Loucy (cell line): ENCODE measurements around the gene EMC1.

Source experiments
- H2AFZ ChIP-seq: fragments of 200-600 bp; sonication (generic); 2 replicates; pipeline ENCODE4 v1.6.0; 2016; ENCODE audit warnings: antibody characterized with exemption, mild to moderate bottlenecking, low read length, moderate library complexity
- H3F3A ChIP-seq: fragments of 200-600 bp; 2 replicates; pipeline ENCODE4 v1.6.0; 2016; ENCODE audit warnings: antibody characterized with exemption, low read depth, mild to moderate bottlenecking
- H3K27me3 ChIP-seq: fragments of 200-600 bp; sonication (generic); 2 replicates; pipeline ENCODE4 v1.6.1; 2014; ENCODE audit warnings: low read length, mild to moderate bottlenecking; ENCODE audit not compliant: insufficient read depth, poor library complexity, severe bottlenecking
- H3K36me3 ChIP-seq: fragments of 200-600 bp; sonication (generic); 2 replicates; pipeline ENCODE4 v1.6.1; 2016; ENCODE audit warnings: low read length; ENCODE audit not compliant: insufficient read depth
- H3K4me1 ChIP-seq: fragments of 200-600 bp; sonication (generic); 2 replicates; pipeline ENCODE4 v1.5.1; 2014; ENCODE audit warnings: low read length, mild to moderate bottlenecking; ENCODE audit not compliant: insufficient read depth, poor library complexity, severe bottlenecking
- H3K4me2 ChIP-seq: fragments of 200-600 bp; sonication (generic); 2 replicates; pipeline ENCODE4 v1.6.0; 2014; ENCODE audit warnings: antibody characterized with exemption, low read length, low read depth, mild to moderate bottlenecking; ENCODE audit not compliant: poor library complexity, severe bottlenecking
- H3K4me3 ChIP-seq: fragments of 200-600 bp; sonication (generic); 2 replicates; pipeline ENCODE4 v1.5.1; 2014; ENCODE audit warnings: low read length, mild to moderate bottlenecking, mixed read lengths; ENCODE audit not compliant: poor library complexity, severe bottlenecking
- H3K79me2 ChIP-seq: fragments of 200-600 bp; sonication (generic); 2 replicates; pipeline ENCODE4 v1.6.1; 2014; ENCODE audit warnings: low read length; ENCODE audit not compliant: insufficient read depth
- H3K9ac ChIP-seq: fragments of 200-600 bp; sonication (generic); 2 replicates; pipeline ENCODE4 v1.6.0; 2014; ENCODE audit warnings: mild to moderate bottlenecking, low read depth, low read length, moderate library complexity; ENCODE audit not compliant: poor library complexity, severe bottlenecking
- H3K9me2 ChIP-seq: fragments of 200-600 bp; sonication (generic); replicated peaks from 2 replicates; pipeline ENCODE4 v1.6.1; 2016; ENCODE audit warnings: low read depth, low read length, mixed read lengths
- H3K9me3 ChIP-seq: fragments of 200-600 bp; sonication (generic); 2 replicates; pipeline ENCODE4 v1.6.1; 2014; ENCODE audit warnings: mild to moderate bottlenecking, antibody characterized with exemption, low read length, low read depth; ENCODE audit not compliant: insufficient read depth
- H4K20me1 ChIP-seq: fragments of 200-600 bp; sonication (generic); 2 replicates; pipeline ENCODE4 v1.6.0; 2014; ENCODE audit warnings: antibody characterized with exemption, low read length, mild to moderate bottlenecking; ENCODE audit not compliant: insufficient read depth, poor library complexity, severe bottlenecking
- EZH2phosphoT487 ChIP-seq: fragments of 200-600 bp; IDR thresholded peaks from 2 replicates; pipeline ENCODE4 v1.6.1; 2018; ENCODE audit warnings: antibody characterized with exemption, mild to moderate bottlenecking, moderate library complexity, borderline replicate concordance
- TF ChIP-seq, protein P1 (sequence below): fragments of 200-600 bp; sonication (generic); conservative IDR thresholded peaks from 2 replicates; pipeline ENCODE4 v1.5.1; 2014; ENCODE audit warnings: mild to moderate bottlenecking, antibody characterized with exemption, low read length

EMC1 gene

GRCh38 chr1:19199329-19199968 is 51.9 kb downstream of the EMC1 start:
- Histone ChIP-seq H3K27me3 (no peaks in the 10 kb centered on the region), H3K36me3 (peaks cover 66% of the 10 kb centered on the region), H4K20me1 (peaks cover 43% of the 10 kb centered on the region), H2AFZ (no peak overlapping the region), H3K9ac (no peak overlapping the region), H3K9me2 (no peaks in the 10 kb centered on the region), H3F3A (no peaks in the 10 kb centered on the region; the same call in 1 of the 2 replicates), H3K4me2 (no peak overlapping the region), H3K4me3 (no peak overlapping the region), H3K79me2 (peaks cover 49% of the 10 kb centered on the region), H3K4me1 (peaks cover 12% of the 10 kb centered on the region), H3K9me3 (no peaks in the 10 kb centered on the region)
- no peak for TF ChIP-seq EZH2phosphoT487
- TF ChIP-seq, protein P1, sequence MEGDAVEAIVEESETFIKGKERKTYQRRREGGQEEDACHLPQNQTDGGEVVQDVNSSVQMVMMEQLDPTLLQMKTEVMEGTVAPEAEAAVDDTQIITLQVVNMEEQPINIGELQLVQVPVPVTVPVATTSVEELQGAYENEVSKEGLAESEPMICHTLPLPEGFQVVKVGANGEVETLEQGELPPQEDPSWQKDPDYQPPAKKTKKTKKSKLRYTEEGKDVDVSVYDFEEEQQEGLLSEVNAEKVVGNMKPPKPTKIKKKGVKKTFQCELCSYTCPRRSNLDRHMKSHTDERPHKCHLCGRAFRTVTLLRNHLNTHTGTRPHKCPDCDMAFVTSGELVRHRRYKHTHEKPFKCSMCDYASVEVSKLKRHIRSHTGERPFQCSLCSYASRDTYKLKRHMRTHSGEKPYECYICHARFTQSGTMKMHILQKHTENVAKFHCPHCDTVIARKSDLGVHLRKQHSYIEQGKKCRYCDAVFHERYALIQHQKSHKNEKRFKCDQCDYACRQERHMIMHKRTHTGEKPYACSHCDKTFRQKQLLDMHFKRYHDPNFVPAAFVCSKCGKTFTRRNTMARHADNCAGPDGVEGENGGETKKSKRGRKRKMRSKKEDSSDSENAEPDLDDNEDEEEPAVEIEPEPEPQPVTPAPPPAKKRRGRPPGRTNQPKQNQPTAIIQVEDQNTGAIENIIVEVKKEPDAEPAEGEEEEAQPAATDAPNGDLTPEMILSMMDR = no peak

- peaks cover 43% of the 10 kb centered on the region for H3K79me2 ChIP-seq
These were observed 52.5 kb downstream of the EMC1 start for GRCh38 chr1:19198820-19199219.

DNA sequence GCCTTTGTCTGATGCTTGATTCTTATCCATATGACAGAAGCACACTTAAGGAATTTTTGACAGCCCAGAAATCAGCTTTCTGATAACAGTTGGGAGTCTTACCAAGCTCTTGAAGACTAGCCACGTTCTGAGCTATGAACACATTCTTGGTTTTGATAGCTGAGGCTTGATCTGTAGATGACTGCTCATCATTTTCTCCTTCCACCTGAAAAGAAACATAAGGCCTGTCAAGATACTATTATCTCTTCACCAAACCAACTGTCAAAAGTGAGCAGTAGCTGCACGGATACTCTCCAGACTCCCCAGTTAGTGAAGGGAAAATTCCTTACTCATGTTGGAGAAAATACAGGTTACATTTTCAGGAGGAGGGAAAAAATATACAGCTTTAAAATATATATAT is 53.5 kb downstream of the EMC1 start:
- no peak overlapping the region for H2AFZ ChIP-seq
- peaks cover 33% of the 10 kb centered on the region for H3K79me2 ChIP-seq
- H3K9me2 ChIP-seq = no peaks in the 10 kb centered on the region
- H3K4me2 ChIP-seq = no peak overlapping the region
- peaks cover 79% of the 10 kb centered on the region for H3K36me3 ChIP-seq
- peaks cover 33% of the 10 kb centered on the region for H4K20me1 ChIP-seq
- no peak overlapping the region for H3K9ac ChIP-seq
- H3K27me3 ChIP-seq = no peaks in the 10 kb centered on the region
- TF ChIP-seq, protein P1 = no peak
- no peak for TF ChIP-seq EZH2phosphoT487
- no peaks in the 10 kb centered on the region for H3K9me3 ChIP-seq
- no peak overlapping the region for H3K4me3 ChIP-seq
- no peaks in the 10 kb centered on the region; the same call in 1 of the 2 replicates for H3F3A ChIP-seq
- peaks cover 8% of the 10 kb centered on the region for H3K4me1 ChIP-seq

More at GRCh38 chr1:19198820-19199219, 52.5 kb downstream of the EMC1 start:
- no peaks in the 10 kb centered on the region for H3K27me3 ChIP-seq
- no peak overlapping the region for H3K4me2 ChIP-seq
- H3K9me2 ChIP-seq = no peaks in the 10 kb centered on the region
- no peak overlapping the region for H2AFZ ChIP-seq
- peaks cover 38% of the 10 kb centered on the region for H4K20me1 ChIP-seq
- H3K4me1 ChIP-seq = peaks cover 11% of the 10 kb centered on the region
- no peaks in the 10 kb centered on the region; the same call in 1 of the 2 replicates for H3F3A ChIP-seq
- H3K9ac ChIP-seq = no peak overlapping the region
- H3K4me3 ChIP-seq = no peak overlapping the region
- peaks cover 70% of the 10 kb centered on the region for H3K36me3 ChIP-seq
- H3K9me3 ChIP-seq = no peaks in the 10 kb centered on the region
- no peak for TF ChIP-seq EZH2phosphoT487
- TF ChIP-seq, protein P1 = no peak
